ENCODE data around the gene KCNAB2.

GRCh38 chr1:6073480-6074053 is 27.9 kb downstream of the KCNAB2 start:
- TF ChIP-seq, protein P1, sequence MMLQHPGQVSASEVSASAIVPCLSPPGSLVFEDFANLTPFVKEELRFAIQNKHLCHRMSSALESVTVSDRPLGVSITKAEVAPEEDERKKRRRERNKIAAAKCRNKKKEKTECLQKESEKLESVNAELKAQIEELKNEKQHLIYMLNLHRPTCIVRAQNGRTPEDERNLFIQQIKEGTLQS (CRISPR knock-in tag; conservative IDR thresholded peaks at IDR 0.05), result no peak
- TF ChIP-seq CTCF (IDR thresholded peaks at IDR 0.05), result no peak

Data from WTC11 (cell line).